Ovary (tissue), 3 donors: ENCODE data around the gene AFF3.

ENCODE experiments used
- EP300 ChIP-seq: sonication (generic); formaldehyde crosslinking; IDR thresholded peaks from one replicate; pipeline ENCODE4 v1.6.1; 2017; ENCODE audit warnings: antibody characterized with exemption
- POLR2A ChIP-seq: fragments of 450-650 bp; IDR thresholded peaks from one replicate; pipeline ENCODE4 v1.6.1; 2017; ENCODE audit warnings: antibody characterized with exemption, mild to moderate bottlenecking, moderate library complexity
- TF ChIP-seq, protein P1 (sequence below), 3 donors: fragments of 450-650 bp in 2 of 3; fragments of 200-600 bp in 1 of 3; IDR thresholded peaks; one replicate each; pipeline versions ENCODE4 v1.5.1 to v1.8.0; 2016 to 2022; ENCODE audit warnings: antibody characterized with exemption in 3 of 3, mild to moderate bottlenecking in 1 of 3
- donor health status: DM: no; HTN: no; CAD: no.

DNA sequence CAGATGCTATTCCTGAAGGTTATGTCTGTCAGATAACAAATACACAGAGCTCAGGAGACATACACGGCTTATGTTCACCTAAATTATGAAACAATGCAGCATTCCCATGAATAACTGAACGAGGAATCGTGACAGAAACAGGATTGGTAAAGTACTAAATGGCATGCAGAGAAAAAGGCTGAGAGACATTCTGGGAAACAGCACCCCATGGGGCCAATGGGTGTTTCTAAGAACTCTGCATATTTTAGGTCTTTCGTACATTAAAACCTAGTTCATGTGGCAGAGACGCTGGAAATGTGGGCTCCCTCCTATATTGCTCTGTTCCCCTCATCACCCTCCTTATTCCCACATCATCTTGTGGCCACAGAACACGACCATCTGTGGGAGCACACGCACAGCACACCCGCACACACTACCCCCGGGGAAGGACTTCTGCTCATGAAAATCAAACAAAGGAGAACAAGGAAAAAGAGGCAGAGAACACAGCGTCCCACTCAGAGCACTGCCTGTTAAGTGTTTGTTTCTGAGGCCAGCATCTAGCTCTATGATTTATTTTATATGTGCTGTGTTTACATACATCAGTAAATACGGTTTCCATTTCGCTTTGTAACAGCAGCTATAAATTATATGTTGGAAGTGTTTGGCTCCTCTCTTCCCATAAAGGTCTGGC, 143.6 kb downstream of the AFF3 start:
- TF ChIP-seq, protein P1, sequence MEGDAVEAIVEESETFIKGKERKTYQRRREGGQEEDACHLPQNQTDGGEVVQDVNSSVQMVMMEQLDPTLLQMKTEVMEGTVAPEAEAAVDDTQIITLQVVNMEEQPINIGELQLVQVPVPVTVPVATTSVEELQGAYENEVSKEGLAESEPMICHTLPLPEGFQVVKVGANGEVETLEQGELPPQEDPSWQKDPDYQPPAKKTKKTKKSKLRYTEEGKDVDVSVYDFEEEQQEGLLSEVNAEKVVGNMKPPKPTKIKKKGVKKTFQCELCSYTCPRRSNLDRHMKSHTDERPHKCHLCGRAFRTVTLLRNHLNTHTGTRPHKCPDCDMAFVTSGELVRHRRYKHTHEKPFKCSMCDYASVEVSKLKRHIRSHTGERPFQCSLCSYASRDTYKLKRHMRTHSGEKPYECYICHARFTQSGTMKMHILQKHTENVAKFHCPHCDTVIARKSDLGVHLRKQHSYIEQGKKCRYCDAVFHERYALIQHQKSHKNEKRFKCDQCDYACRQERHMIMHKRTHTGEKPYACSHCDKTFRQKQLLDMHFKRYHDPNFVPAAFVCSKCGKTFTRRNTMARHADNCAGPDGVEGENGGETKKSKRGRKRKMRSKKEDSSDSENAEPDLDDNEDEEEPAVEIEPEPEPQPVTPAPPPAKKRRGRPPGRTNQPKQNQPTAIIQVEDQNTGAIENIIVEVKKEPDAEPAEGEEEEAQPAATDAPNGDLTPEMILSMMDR (IDR thresholded peaks at IDR 0.05), result no peak
- TF ChIP-seq POLR2A (no peak), EP300 (no peak)
